ENCODE results near the gene ADGRL3. TPM values are rescaled to one million over a fixed set of nuclear protein-coding genes. Genes with fewer than 3 reads are reported as not detected.

Gene ADGRL3
- total RNA-seq, 4 donors from 2014 or later, result 0.67 to 4.6 (median 1.6) TPM

DNA sequence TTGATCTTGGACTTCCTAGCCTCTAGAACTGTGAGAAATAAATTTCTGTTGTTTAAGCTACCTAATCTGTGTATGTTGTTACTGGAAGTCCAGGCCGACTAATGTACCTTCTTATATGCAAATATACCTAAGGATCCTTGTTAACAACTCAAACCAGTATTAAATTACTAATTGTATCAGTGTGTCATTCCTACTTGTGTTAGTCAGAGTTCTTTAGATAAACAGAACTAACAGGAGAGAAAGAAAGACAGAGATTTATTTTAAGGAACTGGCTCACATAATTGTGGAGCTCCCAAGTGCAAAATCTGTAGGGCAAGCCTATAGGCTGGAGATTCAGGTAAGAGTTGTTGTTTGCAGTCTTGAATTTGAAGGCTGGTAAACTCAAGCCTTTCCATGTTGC is 120.0 kb downstream of the ADGRL3 start:
- no peak for DNase-seq
- H3K27me3 ChIP-seq, result no peaks in the 10 kb centered on the region
- no peaks in the 10 kb centered on the region for H3K4me1 ChIP-seq
- intact Hi-C loops (cut with DNase I), result no loop called here
- H3K4me3 ChIP-seq (replicated peaks in 1 of 3), result no peak overlapping the region
- H3K27ac ChIP-seq, result no peak overlapping the region
- no peaks in the 10 kb centered on the region for H3K9me3 ChIP-seq
- TF ChIP-seq, protein P1, sequence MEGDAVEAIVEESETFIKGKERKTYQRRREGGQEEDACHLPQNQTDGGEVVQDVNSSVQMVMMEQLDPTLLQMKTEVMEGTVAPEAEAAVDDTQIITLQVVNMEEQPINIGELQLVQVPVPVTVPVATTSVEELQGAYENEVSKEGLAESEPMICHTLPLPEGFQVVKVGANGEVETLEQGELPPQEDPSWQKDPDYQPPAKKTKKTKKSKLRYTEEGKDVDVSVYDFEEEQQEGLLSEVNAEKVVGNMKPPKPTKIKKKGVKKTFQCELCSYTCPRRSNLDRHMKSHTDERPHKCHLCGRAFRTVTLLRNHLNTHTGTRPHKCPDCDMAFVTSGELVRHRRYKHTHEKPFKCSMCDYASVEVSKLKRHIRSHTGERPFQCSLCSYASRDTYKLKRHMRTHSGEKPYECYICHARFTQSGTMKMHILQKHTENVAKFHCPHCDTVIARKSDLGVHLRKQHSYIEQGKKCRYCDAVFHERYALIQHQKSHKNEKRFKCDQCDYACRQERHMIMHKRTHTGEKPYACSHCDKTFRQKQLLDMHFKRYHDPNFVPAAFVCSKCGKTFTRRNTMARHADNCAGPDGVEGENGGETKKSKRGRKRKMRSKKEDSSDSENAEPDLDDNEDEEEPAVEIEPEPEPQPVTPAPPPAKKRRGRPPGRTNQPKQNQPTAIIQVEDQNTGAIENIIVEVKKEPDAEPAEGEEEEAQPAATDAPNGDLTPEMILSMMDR (IDR thresholded peaks at IDR 0.05), result no peak
- TF ChIP-seq POLR2A (IDR thresholded peaks at IDR 0.05), result no peak
- WGBS, 2 donors, result 72 to 78% methylated on average over 1 of the region's 1 CpG
- H3K36me3 ChIP-seq, result no peaks in the 10 kb centered on the region

DNA sequence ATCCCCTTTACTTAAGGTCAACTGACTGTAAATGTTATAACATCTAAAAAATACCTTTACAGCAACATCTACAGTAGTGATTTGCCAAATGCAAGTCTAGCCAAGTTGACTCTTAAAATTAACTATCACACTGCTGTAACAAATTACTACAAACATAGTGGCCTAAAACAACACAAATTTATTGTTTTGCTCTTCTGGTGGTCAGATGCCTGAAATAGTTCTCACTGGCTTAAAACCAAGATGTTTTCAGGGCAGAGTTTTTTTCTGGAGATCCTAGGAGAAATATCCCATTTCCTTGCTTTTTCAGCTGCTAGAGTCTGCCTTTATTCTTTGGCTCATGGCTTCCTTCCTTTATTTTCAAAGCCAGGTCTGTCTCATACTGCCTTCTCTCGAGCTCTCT is 120.5 kb downstream of the ADGRL3 start:
- no peaks in the 10 kb centered on the region for H3K36me3 ChIP-seq
- WGBS, 2 donors, result 51 to 70% methylated on average over 1 of the region's 1 CpG
- no peak overlapping the region for H3K27ac ChIP-seq
- no peak for DNase-seq
- intact Hi-C loops (cut with DNase I), result no loop called here
- H3K9me3 ChIP-seq, result no peaks in the 10 kb centered on the region
- no peak overlapping the region for H3K4me3 ChIP-seq (replicated peaks in 1 of 3)
- H3K4me1 ChIP-seq, result no peaks in the 10 kb centered on the region
- no peaks in the 10 kb centered on the region for H3K27me3 ChIP-seq
- TF ChIP-seq, protein P1 (IDR thresholded peaks at IDR 0.05), result no peak
- no peak for TF ChIP-seq POLR2A (IDR thresholded peaks at IDR 0.05)

DNA sequence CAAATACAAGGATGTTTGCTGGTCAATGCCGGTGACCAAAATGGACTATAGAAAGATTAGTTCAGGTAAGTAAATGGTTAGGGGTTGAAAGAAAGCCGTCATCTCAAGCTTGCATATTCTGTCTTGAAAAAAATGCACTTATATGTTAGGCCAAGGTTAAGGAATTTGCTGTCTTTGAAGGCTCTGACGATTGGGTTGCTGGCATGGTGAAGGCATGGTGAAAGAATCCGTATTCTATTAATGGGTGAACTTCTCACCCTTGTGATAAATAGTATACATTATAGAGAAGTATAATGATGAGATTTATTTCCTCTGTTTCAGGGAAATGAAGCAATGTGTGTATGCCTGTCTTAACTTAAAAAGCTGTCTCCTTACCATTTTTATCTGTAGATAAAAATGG is 132.6 kb downstream of the ADGRL3 start:
- H3K27me3 ChIP-seq, result no peaks in the 10 kb centered on the region
- no peak for DNase-seq
- H3K4me3 ChIP-seq (replicated peaks in 1 of 3), result no peak overlapping the region
- TF ChIP-seq, protein P1 (IDR thresholded peaks at IDR 0.05), result no peak
- TF ChIP-seq POLR2A (IDR thresholded peaks at IDR 0.05), result no peak
- H3K36me3 ChIP-seq, result no peaks in the 10 kb centered on the region
- intact Hi-C loops (cut with DNase I), result no loop called here
- no peaks in the 10 kb centered on the region for H3K4me1 ChIP-seq
- WGBS, 2 donors, result 64 to 68% methylated on average over 4 of the region's 4 CpGs
- H3K27ac ChIP-seq, result no peak overlapping the region
- H3K9me3 ChIP-seq, result no peaks in the 10 kb centered on the region

DNA sequence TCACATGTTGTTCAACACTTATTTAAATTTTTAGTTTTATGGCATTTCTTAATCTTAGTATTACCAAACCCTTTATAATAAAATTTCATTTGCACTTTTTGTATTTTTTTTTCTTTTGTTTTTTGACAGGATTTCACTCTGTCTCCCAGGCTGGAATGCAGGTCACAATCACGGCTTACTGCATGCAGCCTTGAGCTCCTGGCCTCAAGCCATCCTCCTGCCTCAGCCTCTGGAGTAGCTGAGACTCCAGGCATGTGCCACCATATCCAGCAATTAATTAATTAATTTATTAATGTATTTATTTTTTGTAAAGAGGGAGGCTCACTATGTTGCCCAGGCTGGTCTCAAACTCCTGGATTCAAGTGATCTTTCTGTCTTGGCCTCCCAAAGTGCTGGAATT is 133.4 kb downstream of the ADGRL3 start:
- no peak overlapping the region for H3K27ac ChIP-seq
- no peak overlapping the region for H3K4me3 ChIP-seq (replicated peaks in 1 of 3)
- H3K36me3 ChIP-seq, result no peaks in the 10 kb centered on the region
- WGBS, 2 donors, result 68 to 78% methylated on average over 1 of the region's 1 CpG
- H3K9me3 ChIP-seq, result no peaks in the 10 kb centered on the region
- TF ChIP-seq, protein P1 (IDR thresholded peaks at IDR 0.05), result no peak
- TF ChIP-seq POLR2A (IDR thresholded peaks at IDR 0.05), result no peak
- no peaks in the 10 kb centered on the region for H3K27me3 ChIP-seq
- intact Hi-C loops (cut with DNase I), result no loop called here
- no peaks in the 10 kb centered on the region for H3K4me1 ChIP-seq
- no peak for DNase-seq

DNA sequence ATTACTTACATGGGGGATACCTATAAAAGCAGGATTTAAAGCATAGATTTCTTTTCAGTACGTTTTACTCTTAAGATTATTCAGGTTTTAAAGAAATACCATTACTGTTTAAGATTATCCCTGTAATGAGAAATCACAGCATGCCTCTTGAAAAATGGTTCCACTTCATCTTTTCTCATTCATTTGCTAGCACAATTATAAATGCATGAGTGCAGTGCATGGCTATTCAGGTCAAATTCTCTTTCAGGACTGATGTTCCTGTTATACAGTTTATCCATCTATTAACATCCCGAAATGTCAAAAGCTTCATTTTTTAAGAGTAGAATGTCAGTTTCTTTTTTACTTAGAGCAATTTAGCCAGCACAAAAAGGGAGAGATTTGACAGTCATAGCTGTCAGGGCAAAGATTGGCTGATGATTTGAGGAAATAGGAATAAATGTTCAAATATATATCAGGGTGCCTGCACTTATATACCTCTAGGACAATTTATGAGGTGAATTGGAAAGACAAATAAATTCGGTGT is 135.2 kb downstream of the ADGRL3 start:
- 72 to 75% methylated on average over 3 of the region's 3 CpGs for WGBS, 2 donors
- Histone ChIP-seq H3K36me3 (no peaks in the 10 kb centered on the region), H3K4me3 (replicated peaks in 1 of 3) (no peak overlapping the region), H3K9me3 (no peaks in the 10 kb centered on the region), H3K27ac (no peak overlapping the region), H3K27me3 (no peaks in the 10 kb centered on the region), H3K4me1 (no peaks in the 10 kb centered on the region)
- TF ChIP-seq, protein P1 (IDR thresholded peaks at IDR 0.05), result no peak
- TF ChIP-seq POLR2A (IDR thresholded peaks at IDR 0.05), result no peak
- DNase-seq, result no peak
- intact Hi-C loops (cut with DNase I), result no loop called here

All from thyroid gland (tissue), 4 donors.